IPS DF 19.7 (cell line): ENCODE data around the gene CCDC57.
A peak's percentile ranks its signal among the peaks of the same experiment; 100 is the strongest.
"Not testable (repeated sequence)": the region's sequence is repeated elsewhere in the genome, so short reads cannot be mapped to it uniquely, and the experiment has no call there.

Experiments
- DNase-seq: peaks from one replicate; pipeline ENCODE4 v3.0.0-alpha.2; 2013; ENCODE audit warnings: low read depth, low spot score

Gene CCDC57

GRCh38 chr17:82225368-82226029 lies 12.9 kb upstream of the CCDC57 start:
- no peak for DNase-seq

GRCh38 chr17:82224666-82225065 lies 12.0 kb upstream of the CCDC57 start:
- no peak for DNase-seq

- DNase-seq = no peak
Measured at GRCh38 chr17:82223517-82223916, 10.9 kb upstream of the CCDC57 start.

- DNase-seq = no peak
Measured at GRCh38 chr17:82222816-82223215, 10.2 kb upstream of the CCDC57 start.

GRCh38 chr17:82221341-82221902 lies 8.8 kb upstream of the CCDC57 start:
- DNase-seq = no peak

- no peak for DNase-seq
Measured at GRCh38 chr17:82219753-82220709, 7.4 kb upstream of the CCDC57 start.

- no peak for DNase-seq
Measured at GRCh38 chr17:82219083-82219482, 6.4 kb upstream of the CCDC57 start.

GRCh38 chr17:82218349-82219075 lies 5.9 kb upstream of the CCDC57 start:
- DNase-seq = no peak

- DNase-seq = no peak
Measured at GRCh38 chr17:82217530-82218204, 5.0 kb upstream of the CCDC57 start.

- no peak for DNase-seq
Measured at GRCh38 chr17:82217120-82217529, 4.5 kb upstream of the CCDC57 start.

GRCh38 chr17:82216301-82217119 lies 3.9 kb upstream of the CCDC57 start:
- no peak for DNase-seq

- DNase-seq = no peak
Measured at GRCh38 chr17:82215972-82216300, 3.3 kb upstream of the CCDC57 start.

GRCh38 chr17:82215095-82215971 lies 2.7 kb upstream of the CCDC57 start:
- DNase-seq = no peak

GRCh38 chr17:82214012-82214628 lies 1.5 kb upstream of the CCDC57 start:
- no peak for DNase-seq

- DNase-seq = no peak
Measured at GRCh38 chr17:82213251-82214011, 789 bp upstream of the CCDC57 start.

GRCh38 chr17:82210655-82211054 lies 2.0 kb downstream of the CCDC57 start:
- not testable (repeated sequence) for DNase-seq

GRCh38 chr17:82205720-82206508 lies 6.7 kb downstream of the CCDC57 start:
- DNase-seq = peak; percentile 48
